Left lobe of liver (tissue), 2 donors: ENCODE data around the gene PRMT1. TPM values are rescaled to one million over a fixed set of nuclear protein-coding genes. Genes with fewer than 3 reads are reported as not detected.

Experiments
- ATAC-seq: fragments of 200-7000 bp; cut with Tn5 transposase; one replicate; pipeline ENCODE4 v1.9.1; 2020; ENCODE audit warnings: mild to moderate bottlenecking, moderate library complexity
- DNase-seq: peaks from one replicate; pipeline ENCODE4 v3.0.0-alpha.2; 2020; ENCODE audit warnings: low spot score
- total RNA-seq: library from RNA; stranded (reverse); gene quantifications from one replicate; pipeline ENCODE4 v1.2.1, GENCODE V29; 2021
- donor health status: DM: no; HTN: no; CAD: no; lungs with moderate emphysema.
- donor health status: DM: no; HTN: yes; CAD: no.

Gene PRMT1
- total RNA-seq, 1 donor from 2014 or later, result 28.7 TPM

DNA sequence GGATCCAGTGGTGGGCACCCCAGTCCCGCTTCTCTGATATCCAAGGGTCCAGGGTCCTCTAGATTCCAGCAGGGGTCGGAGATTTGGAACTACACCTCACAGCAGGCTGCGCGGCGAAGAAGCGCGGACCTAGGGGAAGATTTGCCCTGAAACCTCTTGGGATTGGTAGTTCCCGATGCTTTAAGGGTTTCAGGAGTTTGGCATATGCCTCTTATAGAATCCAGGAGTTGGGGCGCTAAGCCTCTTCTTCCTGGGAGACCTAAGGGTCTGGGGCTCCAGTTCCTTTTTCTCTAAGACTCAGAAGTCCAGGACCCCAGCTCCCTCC lies 11.0 kb upstream of the PRMT1 start:
- no peak for DNase-seq
- peak; percentile 6 for ATAC-seq

DNA sequence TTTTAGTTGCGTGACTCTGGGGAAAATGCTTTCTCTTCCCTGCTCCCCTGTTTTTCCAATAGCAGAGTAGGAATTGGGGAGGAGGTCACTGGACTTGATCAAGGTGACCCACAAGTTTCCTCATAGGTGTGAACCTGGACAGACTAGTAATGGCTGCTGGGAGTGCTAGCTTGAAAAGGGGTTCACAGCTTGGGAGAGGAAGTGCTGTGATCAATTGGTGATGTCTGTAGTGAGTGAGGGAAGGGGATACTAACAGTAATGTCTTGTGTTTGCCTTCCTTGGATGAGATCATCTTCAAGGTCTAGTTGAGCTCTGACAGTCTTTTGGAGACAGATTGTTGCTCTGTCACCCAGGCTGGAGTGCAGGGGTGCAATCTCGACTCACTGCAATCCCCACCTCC lies 9.6 kb upstream of the PRMT1 start:
- ATAC-seq (no peak), DNase-seq (no peak)

DNA sequence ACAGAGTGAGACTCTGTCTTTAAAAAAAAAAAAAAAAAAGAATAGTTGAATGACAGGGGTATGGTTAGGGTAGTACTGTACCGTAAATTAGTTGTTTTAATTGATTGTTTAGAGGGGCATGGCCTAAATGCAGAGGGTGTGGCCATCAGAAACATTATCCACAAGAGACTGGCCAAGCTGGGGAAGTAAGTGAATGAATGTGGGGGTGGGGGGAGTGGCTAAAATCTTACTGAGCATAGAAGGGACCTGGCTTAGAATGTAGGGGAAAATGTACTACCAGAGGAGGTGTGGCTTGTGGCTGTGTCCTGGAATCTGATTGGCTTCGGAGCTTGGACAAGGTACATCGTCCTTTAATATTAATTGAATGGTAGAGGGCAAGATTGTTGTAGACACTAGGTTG lies 7.6 kb upstream of the PRMT1 start:
- ATAC-seq (no peak), DNase-seq (no peak)

DNA sequence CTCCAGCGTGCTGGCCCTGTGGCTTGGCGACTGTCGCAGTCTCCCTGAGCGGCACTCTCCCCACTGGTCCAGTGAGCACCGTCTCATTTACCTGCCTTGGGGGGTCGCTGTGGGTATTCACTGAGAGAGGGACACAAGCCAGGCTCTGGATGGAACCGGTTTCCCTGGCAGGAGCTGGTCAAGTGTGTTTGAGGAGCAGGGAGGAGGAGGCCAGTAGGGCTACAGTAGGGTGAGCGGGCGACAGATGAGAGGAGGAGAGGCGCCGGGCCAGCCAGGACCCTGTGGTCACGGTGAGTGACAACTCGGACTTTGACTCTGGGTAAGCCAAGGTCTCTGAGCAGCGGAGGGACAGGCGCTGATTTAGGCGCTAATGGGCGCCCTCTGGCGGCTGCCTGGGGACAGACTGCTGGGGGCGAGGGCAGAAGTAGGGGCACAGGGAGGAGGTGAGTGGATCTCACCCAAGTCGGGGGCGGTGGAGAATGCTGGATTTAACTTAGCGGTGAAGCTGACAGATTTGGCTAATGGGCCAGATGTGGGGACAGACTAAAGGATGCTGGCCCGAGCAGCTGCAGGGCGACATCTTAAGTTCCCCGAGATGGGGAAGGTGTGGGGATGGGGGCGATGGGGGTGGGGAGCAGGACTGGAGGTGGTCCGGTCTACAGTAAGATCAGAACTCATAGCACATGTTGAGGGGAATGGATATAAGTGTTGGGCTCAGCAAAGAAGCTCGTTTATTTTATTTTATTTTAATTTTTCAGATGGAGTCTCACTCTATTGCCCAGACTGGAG lies 4.7 kb upstream of the PRMT1 start:
- peak; percentile 63 for ATAC-seq
- DNase-seq, result peak; percentile 82

DNA sequence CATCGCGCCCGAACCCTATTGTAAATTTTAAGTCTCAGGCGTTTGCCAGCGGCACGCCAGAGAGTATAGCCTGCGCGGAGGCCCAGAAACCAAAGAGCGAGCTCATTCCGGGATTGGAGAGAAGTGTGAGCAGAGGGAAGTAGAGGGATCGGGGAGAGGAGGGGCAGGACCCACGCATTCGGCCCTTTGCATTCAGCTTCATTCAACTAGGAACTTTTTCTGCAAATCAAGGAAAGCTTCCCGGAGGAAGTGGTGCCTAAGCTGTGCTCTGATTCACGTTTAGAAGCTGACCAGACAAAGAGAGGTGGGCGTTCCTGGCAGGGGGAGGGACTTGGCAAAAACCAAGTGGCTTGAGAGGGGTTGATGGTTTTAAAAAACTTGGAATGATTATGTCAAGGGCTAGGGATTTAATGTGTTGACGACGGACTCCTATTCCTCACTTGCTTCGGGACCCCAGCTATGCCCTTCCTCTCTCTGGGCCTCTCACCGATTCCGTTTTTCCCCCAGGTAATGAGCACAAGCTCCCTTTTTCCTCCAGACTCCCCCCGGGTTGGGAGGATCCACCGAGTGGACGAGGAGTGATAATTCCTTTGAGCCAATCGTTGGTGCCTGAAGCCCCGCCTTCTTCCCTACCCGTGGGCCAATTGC lies 811 bp upstream of the PRMT1 start:
- ATAC-seq, result peak; percentile 75

DNA sequence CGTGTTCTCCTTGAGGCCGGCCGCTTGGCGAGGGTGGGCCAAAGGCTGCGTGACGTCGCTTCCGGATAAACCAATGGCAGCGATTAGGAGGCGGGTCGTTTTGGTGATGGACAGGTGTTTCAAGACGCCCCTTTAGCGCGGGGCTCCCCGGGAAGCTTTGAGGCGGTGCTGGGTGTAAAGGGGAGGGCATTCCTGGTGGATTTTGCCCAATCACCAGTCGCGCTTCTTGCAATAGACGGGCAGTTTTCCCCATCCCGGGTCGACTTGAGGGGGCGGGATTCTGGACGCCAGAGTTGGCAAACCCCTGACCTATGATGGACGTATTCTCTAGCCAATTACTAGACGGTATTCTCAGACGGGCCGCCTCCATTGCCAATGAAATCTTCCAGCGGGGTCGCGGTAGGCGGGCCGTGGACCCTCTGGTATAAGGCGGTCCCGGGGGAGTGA lies 264 bp upstream of the PRMT1 start:
- ATAC-seq, result peak; percentile 69

More for the DNA sequence above, 811 bp upstream of the PRMT1 start:
- DNase-seq, result no peak

DNA sequence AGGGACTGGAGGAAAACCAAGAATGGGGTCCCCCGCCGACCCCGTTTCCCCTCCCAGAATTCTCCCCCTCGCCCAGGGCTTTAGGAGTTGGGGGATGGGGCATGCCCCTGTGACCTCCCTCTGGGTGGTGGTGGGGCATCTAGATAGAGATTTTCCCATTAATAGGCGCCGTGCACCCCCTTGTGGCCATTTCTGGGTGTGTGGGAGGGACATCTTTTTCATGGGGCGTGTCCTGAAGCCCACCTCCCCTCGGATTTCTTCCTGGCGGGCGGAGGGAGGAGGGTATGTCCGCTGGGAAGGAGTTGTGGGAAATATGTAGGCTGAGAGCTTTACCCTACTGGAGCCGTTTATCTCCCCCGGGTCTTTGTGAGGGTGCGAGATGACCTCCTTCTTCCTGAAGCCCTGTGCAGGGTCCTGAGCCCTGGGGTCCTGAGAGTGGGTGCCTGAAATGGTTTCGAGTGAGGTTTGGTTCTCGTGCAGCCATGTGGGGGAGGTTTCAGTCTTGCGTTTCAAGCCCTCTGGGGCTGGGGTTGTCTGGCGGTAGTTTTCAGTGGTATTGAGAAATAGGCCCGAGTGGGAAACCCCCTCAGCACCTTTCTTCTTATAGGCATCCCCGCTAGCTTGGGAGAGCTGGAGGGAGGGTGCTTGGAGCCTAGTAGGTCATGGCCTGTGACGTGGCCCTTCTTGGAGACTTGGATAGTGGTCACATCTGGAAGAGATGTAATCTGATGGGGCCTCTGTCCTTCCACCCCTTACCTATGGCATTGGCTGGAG lies 1.0 kb downstream of the PRMT1 start:
- ATAC-seq (peak; percentile 7), DNase-seq (peak; percentile 74)

More for the DNA sequence above, 264 bp upstream of the PRMT1 start:
- DNase-seq, result peak; percentile 100

DNA sequence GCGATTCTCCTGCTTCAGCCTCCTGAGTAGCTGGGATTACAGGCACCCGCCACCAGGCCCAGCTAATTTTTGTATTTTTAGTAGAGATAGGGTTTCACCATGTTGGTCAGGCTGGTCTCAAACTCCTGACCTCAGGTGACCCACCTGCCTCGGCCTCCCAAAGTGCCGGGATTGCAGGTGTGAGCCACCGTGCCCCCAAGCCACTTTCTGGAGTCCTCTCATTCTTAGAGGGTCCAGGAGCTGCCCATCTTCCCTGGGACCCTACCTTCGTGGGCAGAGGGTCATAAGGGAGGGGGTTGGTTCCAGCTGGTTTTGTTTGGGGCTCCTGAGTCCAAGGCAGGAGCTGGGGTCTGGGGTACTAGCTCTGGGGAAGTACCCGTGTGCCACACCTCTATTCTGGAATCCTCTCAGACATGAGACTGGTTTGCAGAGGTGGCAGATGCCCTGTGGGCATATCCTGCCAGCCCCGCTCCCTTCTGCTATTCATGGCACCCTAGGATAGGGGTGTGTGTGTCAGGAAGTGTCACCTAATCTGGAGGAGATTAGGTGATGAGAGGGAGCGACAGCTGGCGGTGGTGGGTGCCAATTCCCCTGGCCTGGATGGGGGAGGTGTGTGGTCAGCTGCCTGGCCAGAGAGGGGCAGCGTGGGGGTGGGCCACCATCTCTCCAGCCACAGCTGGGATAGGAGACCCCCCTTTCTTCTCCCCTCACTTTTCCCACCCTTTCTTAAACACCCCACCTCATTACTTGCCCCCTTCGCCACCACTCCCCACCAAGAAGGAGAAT lies 2.1 kb downstream of the PRMT1 start:
- no peak for DNase-seq
- no peak for ATAC-seq

DNA sequence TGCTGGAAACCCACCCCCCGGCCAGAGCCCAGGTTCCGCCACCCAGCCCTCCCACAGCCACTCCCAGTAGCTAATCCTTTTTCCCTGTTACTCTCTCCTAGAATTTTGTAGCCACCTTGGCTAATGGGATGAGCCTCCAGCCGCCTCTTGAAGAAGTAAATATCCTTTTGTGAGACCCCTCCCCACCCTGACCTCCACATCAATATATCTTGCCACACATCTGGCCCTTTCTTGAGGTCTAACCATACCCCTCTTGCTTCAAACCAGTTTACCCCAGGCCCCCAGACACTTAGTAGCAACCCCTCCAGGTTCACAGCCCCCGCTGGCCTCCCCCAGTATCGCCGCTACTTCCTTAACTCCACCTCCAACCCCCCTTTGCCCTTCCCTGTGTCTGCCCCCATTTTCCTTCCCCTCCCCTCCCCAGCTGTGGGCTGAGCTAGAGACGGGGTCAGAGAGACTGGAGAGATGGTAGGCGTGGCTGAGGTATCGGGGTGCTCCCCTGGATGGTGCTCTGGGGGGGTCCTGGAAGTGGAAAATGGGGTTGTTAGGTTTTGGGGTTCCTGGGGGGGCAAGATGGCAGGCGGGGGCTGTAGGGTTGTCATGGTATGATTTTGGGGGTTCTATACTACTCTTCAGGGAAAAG lies 2.8 kb downstream of the PRMT1 start:
- ATAC-seq (no peak), DNase-seq (no peak)

DNA sequence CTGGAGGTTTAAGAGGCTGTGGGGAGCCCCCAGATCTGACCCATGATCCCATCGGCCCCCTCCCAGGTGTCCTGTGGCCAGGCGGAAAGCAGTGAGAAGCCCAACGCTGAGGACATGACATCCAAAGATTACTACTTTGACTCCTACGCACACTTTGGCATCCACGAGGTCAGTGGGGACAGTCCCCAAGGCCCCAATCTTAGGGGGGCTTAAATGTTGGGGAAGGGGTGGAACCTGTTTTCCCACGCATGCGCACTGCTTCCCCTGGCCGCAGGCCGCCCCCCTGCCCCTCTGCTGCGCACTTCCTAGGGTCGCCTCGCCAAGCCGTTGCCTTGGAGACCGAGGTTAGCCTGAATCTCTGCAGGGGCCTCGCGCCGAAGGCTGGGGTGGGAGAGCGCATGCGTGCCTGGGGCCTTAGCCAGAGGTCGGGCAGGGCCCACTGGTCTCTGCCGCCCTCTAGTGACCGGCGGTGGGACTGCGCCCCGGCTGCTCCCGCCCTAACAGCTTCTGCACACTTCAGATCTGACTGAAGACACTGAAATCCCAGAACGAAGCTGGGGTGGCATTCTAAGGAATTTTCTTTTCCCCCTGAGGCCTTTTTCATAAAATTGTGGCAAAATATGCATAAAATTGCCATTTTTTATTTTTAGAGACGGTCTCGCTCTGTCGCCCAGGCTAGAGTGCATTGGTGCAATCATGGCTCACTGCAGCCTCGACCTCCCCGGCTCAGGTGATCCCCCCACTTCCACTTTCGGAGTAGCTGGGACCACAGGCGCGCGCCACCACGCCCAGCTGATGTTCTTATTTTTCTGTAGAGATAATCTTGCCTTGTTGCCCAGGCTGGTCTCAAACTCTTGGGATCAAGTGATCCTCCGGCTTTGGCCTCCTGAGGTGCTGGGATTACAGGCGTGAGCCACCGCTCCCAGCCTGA lies 3.6 kb downstream of the PRMT1 start:
- DNase-seq (peak; percentile 88), ATAC-seq (peak; percentile 53)

DNA sequence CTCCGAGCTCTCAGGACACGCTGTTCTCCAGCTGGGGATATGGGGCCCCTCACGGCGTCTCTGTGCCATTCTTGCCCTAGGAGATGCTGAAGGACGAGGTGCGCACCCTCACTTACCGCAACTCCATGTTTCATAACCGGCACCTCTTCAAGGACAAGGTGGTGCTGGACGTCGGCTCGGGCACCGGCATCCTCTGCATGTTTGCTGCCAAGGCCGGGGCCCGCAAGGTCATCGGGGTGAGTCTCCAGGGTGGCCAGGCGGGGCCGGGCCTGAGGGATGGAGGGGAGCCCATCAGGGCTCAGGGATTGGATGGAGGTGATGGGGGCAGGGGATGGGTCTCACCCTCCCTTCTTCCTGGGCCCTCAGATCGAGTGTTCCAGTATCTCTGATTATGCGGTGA lies 4.8 kb downstream of the PRMT1 start:
- no peak for DNase-seq
- ATAC-seq, result no peak

DNA sequence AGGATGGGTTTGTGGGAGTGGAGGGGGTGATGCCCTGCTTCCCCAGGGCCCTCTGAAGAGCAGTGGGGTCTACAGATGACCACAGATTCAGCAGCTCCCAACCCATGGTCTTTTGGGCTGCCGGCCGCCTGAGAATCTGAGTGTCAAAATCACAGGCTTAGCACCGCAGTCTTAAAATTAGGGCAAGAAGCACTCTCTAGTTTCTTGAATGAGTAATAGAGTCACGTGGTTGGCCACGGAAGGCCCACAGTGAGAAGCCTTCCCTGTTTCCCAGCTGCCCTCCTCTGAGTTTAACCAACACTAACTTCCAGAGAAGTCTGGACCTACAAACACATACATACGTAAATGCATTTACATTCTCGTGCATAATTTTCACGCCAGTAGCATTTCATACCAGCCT lies 5.2 kb downstream of the PRMT1 start:
- DNase-seq (no peak), ATAC-seq (no peak)

DNA sequence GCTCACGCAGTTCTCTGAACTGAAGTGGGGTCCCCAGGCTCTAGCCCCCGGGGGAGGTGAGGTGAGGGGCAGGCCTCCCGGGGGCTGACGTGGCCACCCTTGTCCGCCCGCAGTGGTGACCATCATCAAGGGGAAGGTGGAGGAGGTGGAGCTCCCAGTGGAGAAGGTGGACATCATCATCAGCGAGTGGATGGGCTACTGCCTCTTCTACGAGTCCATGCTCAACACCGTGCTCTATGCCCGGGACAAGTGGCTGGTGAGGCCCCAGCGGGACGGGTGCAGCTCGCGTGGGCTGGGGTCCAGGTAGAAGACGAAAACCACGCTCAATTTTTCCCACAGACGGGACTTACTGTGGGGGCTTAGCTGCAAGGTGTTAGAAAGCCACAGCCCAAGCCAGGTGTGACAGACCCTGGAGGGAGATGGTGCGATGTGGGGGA lies 6.8 kb downstream of the PRMT1 start:
- ATAC-seq, result no peak
- DNase-seq, result no peak

DNA sequence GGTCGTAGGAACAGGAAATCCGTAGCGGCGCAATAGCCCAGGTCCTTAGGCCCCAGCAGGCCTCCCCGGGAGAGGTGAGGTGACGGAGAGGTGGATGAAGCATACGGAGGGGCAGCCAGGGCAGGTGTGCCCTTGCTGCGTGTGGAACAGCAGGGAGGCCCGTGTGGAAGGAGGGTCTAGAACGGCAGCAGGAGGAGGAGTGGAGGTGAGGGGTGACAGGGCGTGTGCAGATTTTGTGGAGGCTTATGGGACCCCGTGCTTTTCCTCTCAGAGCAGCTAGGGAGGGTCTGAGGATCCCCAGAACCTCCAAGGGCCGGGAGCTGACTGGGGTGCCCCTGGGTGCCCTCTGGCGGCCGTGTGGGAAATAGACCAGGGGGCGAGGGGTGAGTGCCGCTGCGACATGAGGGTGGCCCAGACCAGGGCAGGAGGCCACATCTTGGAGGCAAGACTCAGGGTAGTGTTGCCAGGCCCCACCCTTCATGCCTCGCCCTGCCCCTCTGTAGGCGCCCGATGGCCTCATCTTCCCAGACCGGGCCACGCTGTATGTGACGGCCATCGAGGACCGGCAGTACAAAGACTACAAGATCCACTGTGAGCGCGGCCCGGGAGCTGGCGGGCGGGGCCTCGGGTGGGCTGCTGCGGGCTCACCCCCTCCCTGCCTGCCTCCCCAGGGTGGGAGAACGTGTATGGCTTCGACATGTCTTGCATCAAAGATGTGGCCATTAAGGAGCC lies 7.3 kb downstream of the PRMT1 start:
- DNase-seq (no peak), ATAC-seq (no peak)

DNA sequence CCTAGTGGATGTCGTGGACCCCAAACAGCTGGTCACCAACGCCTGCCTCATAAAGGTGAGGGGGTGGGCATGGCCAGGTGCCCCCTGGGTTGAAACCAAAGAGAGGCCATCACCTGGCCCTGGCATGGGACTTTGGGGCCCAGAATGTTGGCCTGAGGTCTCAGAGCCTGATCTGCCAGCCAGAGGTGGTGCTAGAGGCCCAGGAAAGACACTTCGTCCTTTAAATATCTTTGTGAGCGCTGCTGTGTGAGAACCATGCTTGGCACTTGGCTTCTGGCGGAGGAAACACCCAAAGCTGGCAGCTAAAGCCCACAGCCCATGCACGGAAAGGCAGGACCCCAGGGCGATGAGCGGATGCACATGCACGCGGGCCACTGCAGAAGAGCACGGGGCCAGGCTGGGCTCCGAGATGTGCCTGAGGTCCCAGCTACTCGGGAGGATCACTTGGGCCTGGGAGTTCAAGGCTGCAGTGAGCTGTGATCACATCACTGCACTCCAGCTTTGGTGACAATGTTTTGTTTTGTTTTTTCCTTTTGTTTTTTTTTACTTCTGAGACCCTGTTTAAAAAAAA lies 8.0 kb downstream of the PRMT1 start:
- ATAC-seq (no peak), DNase-seq (no peak)

DNA sequence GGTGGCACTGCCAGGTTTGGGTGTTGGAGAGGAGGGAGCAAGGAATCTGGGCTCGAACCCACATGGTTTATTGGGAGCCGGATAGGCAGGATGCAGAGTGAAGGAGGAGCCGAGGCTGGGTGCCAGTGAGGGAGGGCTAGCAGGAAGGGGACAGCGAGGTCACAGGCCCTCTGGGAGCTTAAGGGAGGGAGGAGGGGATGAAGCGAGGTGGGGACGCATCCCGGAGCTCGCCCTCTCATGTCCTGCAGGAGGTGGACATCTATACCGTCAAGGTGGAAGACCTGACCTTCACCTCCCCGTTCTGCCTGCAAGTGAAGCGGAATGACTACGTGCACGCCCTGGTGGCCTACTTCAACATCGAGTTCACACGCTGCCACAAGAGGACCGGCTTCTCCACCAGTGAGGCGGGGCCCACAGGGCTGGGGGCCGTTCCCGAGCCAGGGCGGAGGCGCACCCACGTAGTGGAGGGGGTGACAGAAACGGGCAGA lies 8.8 kb downstream of the PRMT1 start:
- ATAC-seq (no peak), DNase-seq (no peak)

DNA sequence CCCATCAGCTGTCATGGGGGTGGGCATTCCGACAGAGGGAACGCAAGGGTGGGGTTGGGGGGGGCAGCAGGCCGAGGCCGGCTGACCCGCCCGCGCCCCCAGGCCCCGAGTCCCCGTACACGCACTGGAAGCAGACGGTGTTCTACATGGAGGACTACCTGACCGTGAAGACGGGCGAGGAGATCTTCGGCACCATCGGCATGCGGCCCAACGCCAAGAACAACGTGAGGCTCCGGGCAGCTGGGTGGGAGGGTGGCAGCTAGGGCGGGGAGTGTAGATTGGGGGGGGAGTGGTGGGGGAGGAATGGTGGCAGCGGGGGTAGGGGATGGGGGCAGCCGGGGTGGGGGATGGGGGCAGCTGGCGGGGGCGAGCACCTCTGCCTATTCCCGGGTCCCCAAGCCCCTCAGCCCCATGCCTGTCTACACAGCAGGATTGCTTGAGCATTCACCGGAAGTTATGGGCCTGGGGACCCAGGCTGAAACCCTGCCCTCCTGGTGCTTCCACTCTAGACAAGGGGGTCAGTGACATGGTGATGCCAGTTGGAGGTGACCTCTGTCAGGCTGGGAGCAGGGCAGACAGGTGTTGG lies 9.5 kb downstream of the PRMT1 start:
- ATAC-seq (no peak), DNase-seq (no peak)

DNA sequence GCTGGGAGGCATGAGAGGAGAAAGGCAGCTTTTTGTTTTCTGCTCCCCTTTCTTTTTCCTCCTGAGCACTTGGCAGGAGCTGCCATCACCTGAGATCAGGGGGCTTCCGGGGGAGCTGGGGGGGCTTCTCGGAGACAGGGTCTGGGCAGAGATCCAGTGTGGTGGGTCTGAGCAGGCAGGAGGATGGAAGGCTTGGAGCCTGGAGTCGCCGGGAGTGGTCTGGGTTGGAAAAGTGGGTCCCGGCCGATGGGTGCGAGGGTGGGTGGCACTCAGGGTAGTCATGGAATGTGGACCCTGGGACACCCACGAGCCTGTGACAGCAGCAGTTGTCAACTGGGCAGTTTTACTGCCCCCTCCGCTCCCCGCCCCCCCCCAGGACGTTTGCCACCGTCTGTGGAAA lies 10.1 kb downstream of the PRMT1 start:
- no peak for ATAC-seq
- no peak for DNase-seq
